Inflammatory macrophage (primary cell): Measurements from ENCODE around the gene DEDD2.
"Not testable (repeated sequence)": the region's sequence is repeated elsewhere in the genome, so short reads cannot be mapped to it uniquely, and the experiment has no call there.

Source experiments
- DNase-seq, 2 donors: peaks; one replicate each; pipeline ENCODE4 v3.0.0-alpha.2; 2020 to 2022
- total RNA-seq, 18 experiments: gene quantifications; one replicate each; lab custom pipeline; 2026; ENCODE audit warnings: mixed read lengths in 6 of 18, inconsistent platforms in 2 of 18; lab: John Stamatoyannopoulos, UW

Gene DEDD2, protein sequence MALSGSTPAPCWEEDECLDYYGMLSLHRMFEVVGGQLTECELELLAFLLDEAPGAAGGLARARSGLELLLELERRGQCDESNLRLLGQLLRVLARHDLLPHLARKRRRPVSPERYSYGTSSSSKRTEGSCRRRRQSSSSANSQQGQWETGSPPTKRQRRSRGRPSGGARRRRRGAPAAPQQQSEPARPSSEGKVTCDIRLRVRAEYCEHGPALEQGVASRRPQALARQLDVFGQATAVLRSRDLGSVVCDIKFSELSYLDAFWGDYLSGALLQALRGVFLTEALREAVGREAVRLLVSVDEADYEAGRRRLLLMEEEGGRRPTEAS
- 15.5 to 39.6 (median 23.0) reads per million in 18 experiments for total RNA-seq

DNA sequence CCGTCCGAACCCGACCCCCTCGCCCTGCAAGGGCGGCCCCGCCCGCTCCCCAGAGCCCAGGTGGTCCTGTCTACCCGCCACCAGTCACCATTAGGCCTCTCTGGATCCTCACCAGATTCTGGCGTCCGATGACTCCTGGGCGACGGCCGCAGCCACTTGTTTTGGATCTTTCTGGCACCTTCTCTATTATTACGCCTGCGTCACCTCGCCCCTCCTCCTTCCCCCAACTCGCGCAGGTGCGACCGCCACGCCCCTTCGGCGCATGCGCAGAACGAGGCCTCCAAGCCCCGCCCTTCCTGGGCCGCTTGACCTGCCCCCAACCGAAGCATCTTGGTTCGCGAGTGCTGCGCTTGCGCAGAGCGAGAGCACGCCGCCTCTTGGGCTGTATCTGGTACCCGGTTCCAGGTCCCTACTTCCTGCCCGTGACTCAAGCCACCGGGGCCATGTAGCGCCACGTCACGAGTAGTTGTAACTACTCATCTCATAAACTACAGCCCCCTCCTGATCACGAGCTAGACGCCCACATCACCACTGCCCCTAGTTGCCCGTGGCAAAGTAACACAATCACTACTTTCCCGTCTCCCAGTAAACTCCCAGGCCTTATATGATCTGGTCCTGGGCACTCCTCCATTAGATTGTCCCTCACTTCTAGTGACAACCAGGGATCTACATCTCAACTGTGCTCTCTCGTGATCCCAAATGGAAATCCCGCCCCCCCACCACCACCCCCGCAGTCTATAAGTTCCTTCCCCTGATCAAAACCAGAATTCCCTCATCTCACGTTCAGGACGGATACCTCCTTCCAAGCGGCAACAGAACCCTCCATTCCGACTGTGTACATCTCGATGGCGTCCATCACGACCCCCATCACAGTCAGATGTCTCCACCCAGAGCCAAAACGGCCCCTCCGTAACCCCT, at the start of gene DEDD2:
DEDD2 (minus strand) TSS at position 158 of the 918 bp plus-strand sequence. CDS start 670 bp downstream, outside the sequence.
- DNase-seq, result peak; percentile 98 to 99

DNA sequence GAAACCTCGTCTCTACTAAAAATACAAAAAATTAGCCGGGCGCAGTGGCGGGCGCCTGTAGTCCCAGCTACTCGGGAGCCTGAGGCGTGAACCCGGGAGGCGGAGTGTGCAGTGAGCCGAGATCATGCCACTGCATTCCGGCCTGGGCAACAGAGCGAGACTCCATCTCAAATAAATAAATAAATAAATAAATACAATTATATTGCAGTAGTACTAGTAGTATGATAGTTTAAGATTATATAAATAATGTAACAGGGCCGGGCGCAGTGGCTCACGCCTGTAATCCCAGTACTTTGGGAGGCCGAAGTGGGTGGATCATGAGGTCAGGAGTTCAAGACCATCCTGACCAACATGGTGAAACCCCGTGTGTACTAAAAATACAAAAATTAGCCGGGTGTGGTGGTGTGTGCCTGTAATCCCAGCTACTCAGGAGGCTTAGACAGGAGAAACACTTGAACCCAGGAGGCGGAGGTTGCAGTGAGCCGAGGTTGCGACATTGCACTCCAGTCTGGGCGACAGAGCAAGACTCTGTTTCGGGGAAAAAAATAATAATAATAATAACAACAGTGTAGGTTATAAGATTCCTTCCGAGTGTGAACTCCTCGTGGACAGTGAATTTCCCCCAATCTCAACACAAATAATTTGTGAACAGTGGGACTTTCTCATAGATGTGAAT, 49.6 kb upstream of the DEDD2 start:
- DNase-seq, result not testable (repeated sequence)

DNA sequence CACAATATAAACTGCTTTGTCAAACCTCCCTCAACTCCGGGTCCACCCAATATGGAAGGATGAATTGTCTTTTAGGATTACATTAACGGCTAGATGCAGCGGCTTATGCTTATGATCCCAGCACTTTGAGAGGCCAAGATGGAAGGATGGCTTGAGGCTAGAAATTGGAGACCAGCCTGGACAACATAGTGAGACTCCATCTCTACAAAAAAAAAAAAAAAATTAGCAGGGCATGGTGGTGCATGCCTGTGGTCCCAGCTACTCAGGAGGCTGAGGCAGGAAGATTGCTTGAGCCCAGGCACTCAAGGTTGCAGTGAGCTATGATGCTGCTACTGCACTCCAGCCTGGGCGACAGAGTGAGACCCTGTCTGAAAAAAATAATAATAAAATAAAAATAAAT, 48.6 kb upstream of the DEDD2 start:
- DNase-seq, result not testable (repeated sequence)

DNA sequence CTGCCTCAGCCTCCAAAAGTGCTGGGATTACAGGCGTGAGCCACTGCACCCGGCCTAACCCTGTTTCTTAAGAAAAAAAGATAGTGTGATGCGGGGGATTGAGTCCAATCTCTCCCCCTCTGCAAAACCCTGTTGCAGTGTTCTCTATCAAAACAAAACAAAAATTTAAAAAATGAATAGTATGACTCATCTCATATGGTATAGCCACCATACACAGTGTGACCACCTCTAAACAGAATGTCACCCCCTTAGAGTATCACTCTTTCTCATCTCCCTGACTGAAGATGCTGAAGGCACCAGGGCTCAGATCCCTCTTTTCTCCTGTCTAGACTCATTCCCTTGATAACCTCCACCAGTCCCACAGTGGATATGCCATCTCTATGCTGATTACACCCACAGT, 44.3 kb upstream of the DEDD2 start:
- DNase-seq, result no peak

DNA sequence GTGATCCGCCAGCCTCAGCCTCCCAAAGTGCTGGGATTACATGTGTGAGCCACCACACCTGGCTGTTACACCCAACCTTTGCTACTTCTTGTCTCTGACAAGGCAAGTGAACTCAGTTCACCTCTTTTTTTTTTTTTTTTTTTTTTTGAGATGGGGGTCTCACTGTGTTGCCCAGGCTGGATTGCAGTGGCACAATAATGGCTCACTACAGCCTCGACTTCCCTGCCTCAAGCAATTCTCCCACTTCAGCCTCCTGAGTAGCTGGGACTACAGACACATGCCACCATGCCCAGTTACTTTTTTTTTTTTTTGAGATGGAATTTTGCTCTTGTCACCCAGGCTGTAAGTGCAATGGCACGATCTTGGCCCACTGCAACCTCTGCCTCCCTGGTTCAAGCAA, 40.4 kb upstream of the DEDD2 start:
- DNase-seq, result not testable (repeated sequence)

DNA sequence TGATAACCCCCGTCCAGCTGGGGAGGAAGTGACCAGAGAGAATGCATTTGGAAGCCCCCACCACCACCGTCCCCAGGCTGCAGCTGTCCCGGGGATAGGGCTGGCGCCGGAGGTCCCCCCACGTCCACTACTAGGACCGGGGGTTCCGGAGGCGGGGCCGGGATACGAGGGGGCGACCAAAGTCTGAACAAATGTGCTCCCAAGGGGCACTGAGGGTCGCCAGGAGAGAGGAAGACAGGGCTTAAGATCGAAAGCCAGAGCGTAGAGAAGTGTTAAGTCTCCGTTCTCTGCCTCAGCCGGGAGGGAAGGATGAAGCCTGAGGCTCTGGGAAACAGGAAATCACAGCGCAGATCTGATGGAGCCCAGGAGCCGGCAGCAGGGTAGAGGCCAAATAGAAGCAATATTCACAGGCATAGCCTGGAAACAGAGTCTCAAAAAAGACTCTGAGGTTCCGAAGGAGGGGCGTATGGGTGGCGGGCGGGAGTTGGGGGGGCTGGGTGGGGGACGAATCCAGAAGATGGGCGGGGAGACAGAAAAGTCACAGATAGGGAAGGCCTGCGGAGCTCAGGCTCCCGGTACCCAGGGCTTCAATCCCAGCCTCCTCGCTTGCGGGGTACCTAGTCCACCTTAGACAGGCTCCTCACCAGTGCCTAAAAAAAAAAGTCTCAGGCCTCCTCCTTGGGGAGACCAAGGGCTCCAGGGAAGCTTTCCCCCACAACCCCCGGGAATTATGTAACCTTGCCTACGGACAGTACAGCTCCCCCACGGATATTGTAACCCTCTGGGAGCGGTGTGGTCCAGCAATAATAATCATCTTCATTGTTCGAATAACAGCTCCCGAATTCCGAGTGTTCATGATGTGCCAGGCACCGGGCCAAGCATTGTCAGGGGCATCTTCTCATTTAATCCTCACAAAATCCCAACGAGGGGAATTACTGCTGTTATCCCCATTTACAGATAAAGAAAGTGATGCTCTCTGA, 38.6 kb upstream of the DEDD2 start:
- no peak for DNase-seq

DNA sequence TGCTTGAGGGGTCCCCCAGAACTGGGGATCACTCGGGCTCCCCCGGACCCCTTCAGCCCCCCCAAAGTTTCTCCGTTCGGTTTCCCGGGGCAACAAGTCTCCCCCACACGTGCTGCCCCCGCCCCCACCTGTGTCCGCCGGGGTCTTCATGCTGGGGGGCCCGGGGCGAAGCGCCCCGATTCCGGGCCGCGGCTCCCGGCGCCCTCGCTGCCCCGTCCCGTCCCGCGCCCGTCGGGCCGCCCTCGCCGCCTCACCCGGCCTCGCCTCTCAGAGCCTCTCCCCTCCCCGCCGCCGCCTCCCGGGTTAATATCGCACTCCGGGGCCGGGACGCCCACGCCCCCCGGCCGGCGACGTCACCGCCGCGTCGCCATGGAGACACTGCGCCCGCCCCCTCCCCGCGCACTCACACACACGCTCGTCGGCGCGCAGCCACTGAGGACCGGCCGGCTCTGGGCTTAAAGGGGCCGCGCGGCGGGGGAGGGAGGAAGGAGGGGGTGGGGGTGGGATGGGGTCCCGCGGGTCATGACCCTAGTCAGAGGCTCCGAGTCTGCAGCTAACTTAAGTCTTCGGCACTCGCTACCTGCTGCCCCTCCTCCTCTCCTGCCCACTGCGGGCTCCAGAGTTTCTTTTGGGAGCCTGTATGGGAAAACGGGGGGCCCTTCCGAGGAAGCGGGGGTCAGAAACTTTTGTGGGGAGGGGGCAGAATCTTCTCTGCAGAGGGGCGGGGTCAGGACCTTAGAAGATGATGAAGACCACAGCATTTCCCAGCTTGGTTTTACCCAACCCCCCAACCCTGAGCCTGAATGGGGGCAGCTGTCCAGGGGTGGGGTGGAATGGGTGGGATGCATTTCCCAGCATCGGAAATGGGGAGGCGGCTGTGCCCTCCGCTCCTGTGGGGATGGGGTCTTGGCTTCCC, 37.6 kb upstream of the DEDD2 start, which contains the start of gene ERF:
ERF (minus strand) TSS at position 279 of the 916 bp plus-strand sequence; CDS start at position 150, 129 bp downstream.
- DNase-seq, result peak; percentile 94 to 95

DNA sequence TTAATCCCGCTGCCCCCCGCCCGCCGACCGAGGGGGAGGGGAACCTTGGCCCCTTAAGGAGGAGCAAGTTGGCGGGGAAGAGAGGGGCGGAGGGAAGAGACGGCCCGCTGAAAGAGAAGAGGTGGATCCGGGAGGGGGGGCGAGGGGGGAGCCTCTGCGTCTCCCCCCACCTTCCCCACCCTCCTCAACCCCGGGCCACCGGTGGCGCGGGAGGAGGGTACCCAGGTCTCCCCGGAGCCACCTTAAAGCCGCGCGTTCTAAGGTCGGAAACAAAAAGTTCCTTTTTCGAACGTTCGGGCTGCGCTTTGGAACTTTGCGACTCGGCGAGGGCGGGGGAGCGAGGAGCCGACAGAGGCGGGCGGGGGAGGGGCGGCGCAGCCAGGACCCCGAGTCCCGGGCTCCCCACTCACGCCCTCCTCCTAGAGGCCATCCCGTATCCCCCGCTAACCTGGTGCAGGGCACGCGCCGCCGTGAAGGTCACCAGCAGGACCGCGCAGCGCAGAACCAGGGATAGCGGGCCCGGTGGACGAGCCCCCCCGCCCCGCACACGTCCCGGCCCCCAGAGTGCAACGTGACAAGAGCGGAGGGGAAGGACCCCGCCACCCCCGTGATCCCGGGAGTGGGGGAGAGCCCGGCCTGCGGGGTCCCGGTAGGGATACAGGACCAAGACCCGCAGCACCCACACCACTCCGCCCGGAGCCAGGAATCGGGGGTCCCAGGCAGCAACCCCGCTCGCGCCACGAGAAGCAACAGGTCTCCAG, 36.8 kb upstream of the DEDD2 start:
- peak; percentile 66 to 76 for DNase-seq

DNA sequence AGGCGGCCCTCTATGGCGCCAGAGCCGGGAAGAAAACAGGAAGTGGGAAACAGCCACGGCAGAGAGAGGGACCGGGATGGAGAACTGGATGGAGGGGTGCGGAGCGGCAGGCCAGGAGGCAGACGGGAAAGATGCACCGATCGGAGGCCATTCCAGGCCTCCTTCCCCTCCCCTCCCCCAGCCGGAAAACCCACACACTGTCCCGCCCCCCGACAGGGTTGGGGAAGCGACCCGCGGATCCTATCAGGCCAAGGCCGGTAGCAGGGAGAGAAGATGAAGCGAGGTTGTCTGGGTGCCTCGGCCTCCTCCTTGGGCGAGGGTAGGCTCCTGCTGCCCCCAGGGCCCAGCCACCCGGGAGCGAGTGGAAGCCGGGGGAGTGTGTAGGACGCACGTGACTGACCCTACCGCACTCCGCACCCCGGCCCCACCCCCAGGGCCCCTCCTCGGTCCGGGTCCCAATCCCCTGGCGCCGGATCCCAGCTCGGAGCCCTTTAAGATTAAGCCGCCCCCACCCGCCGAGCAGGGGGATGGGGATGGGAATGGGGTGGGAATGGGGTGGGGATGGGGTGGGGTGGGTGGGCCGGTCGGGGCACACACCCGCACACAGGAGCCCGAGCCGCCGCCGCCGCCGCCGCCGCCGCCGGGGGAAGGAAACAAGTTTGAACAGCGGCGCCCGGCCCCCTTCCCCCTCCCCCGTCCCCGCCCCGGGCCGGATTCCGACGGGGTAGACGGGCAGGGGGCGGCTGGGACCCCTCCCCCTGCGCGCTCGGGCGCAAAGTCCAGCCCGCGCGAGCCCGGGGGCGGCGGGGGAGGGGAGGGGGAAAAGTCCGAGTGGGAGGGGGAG, 36.0 kb upstream of the DEDD2 start:
- DNase-seq, result peak; percentile 10 to 40

DNA sequence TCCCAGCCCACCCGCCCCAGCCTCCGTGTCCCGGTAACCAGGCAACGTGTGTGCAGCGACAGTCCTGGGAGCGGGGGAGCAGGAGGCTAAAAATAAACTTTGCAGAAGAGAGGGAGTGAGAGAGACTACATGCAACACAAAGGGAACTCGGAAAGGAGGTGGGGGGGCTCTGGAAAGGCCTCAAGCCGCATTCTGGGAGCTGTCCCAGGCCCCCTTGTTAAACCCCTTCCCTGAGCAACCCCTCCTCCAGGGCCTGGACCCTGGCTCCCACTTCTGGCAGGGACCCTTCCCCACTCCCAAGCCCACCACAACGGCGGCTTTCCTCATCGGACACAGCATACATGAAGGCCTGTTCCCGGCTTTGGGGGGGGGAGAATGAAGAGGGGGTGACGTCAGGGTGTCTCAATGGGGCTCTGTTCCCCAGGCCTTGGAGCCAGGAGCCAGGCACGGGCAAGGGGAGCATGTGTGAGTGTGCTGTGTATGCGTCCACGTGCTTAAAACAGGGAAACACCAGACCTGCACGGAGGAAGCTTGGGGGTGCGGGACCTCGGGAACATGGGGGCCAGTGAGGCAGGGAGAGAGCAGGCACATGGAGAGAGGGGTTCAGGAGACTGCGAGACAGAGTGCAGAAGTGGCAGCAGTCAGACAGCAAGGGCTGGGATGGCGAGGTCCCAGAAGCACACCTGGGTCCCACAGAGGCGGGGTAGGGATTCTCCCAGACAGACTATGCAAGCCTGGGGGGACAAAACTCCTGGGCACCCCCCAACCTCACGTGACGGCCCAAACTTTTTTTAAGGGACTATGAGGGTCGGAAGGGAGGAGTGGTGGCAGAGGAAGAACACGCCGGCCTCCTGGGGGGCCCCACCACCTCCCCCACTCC, 35.1 kb upstream of the DEDD2 start:
- DNase-seq, result peak; percentile 17 to 33

DNA sequence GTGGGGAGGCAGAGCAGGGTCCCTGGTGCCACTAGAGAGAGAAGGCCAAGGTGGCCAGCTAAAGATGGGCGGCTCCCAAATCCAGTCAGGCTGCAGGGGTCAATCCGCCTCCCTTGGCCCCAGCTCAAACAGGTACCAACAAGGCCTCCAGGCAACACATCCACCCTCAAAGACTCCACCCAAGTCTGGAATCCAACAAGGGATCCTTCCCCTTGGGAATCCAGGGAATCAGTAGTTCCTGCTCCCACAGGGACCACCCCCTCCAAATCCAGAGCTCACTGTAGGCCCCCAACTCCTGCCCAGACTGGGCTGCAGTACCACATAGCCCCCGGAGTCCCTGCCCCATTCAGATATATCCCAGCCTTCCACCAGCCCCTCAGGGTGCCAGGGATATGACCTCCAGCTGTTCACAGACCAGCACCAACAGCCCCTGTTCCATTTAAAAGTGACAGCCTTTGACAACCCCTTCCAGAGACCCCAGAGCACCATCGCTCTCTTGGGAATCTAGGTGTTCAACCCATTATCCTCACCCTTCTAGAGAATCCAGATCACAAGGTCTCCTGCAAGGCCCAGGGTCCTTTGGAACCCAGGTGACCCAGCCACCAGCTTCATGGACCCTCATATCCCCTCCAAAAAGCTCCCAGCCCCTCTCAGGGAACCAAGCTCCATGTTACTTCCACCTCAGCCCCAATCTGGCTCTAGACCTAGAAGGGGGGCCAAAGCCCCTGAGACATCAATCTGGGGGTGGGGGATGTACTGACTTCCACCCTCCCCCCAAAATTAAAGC, 34.3 kb upstream of the DEDD2 start:
- DNase-seq, result no peak

DNA sequence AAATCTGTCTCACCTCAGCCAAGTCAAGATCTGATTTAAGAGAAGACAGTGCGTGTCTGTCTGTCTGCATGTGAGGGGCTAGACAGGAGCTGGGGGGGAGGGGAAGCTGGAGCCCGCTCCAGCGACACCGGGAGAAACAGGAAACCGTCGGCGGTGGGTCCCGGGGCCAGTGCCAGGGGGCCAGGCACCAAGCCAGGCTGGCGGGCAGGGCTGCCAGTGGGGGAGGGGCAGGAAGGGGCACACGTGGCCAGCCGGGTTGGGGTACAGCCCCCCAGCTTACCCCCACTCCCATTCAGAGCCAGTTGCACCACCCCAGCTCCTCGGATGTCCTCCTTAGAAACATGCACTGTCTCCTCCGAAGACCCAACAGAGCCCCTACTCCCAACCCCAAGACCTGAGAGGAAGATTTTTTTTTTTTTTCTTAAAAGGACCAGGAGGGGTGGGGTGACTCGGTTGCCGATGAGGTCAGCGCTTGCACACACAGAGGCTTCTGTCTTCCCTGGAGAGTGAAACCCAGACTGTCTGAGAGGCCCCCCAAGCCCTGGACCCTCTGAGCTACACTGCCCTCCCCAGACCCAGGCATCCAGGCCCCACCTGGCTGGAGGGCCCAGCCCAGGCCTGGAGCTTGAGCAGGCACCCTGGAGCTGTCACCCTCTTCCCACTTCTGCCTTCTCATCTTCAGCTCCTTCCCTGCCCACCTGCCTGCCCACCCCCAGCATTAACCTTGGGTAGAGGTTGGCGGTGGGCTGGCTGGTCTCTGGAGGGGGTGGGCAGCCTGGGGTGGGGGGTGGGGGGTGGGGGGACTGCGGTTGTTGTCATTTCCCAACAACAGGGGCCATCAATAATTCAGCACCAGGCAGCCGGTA, 33.4 kb upstream of the DEDD2 start:
- no peak for DNase-seq

DNA sequence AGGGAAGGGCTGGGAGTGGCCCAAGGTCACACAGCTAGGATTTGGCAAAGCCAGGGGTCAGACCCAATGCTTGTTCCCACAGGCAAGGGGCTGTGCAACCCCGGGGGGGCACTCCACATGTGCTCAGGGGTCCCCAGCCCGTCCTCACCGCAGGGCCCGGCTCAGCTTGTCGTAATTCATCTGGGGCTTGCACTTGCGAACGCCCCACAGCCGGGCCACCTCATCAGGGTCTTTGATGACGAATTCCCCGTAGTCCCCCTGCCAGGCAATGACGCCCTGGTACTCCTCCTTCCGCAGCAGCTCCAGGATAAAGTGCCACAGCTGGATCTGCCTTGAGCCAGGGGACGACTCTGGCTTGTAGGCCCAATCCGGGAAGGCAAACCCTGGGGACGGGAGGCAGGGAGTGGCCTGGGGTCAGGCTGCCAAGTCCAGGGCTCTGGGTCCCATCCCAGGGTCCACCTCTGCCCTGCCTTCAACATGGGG, 32.7 kb upstream of the DEDD2 start:
- DNase-seq, result no peak

DNA sequence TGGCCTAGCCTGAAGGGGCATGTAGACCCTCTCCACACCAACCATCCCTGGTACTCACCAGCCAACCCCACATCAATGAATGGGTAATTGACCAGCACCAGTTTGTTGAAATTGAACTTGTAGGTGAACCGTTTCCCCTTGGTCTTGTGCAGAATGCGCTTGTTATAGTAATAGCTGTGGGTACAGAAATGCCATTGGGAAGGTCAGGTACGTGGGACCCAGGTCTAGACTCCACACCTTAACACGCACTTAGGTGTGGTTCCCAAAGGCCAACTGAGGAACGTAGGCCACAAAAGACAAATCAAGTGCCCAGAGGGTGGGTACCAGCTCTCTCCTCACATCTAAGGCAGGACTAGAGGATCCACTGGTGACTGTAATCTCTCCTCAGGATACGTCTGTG, 32.3 kb upstream of the DEDD2 start:
- DNase-seq, result no peak

DNA sequence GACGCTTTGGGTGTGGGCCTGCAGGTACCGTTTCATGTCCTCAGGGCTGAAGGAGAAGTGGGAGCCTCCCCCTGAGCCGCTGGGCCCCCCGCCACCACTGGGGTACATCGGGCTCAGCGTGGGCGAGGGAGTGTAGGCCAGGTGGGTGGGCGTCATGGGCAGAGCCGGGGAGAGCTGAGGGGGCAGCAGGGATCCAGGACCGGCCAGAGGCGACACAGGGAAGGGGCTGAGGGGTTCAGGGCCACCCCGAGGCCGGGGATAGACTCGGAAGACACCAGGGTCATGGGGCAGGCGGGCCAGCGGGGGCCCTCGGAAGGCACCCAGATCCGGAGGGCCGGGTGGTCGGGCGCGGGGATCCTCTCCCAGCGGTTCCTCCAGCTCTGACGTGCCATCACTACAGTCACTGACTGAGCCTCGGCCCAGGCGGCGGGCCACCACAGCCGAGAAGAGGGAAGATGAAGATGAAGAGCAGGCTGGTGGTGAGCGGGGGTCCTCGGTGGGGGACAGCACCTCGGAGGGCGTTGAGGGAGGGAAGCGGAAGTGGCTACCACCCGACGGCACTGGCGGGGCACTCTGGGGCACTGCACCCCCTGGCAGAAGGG, 31.8 kb upstream of the DEDD2 start:
- DNase-seq, result no peak
